ENCODE data around the gene CELSR1. TPM values are rescaled to one million over a fixed set of nuclear protein-coding genes. Genes with fewer than 3 reads are reported as not detected.

CELSR1 gene
- total RNA-seq, 1 experiment from 2014 or later: 22.6 TPM

DNA sequence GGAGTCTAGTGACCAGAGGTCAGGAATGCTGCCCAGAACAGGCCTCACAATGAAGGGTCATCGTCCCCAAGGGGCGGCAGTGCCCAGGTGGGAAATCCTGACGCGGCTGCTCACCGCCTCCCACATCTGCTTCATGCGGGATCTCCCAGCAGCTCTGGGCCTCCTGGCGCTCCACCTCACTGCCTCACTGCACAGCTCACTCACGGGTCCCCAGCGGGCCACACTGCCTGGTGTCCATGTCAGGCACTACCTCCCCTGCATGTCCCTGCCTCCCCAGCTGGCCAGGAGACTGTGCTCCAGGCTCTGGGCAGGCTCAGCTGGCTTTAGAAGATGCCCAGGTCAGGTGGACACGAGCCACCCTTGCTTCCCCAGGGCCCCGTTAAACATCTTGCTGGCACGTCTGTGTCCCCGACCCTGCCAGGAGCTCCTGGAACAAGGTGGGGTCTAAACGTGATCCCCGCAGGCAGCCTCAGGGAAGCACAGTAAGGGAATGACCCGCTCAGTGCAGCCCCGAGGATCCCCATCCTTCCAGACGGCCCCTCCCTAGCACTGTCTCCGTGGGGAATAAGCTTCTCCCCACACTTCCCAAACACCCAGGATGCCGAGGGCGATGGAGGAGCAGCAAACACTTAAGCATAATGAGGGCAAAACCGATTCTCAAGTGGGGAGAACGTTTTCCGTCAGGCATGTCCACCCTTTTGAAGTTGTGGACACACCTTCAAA, 108.7 kb downstream of the CELSR1 start:
- TF ChIP-seq, protein P1, sequence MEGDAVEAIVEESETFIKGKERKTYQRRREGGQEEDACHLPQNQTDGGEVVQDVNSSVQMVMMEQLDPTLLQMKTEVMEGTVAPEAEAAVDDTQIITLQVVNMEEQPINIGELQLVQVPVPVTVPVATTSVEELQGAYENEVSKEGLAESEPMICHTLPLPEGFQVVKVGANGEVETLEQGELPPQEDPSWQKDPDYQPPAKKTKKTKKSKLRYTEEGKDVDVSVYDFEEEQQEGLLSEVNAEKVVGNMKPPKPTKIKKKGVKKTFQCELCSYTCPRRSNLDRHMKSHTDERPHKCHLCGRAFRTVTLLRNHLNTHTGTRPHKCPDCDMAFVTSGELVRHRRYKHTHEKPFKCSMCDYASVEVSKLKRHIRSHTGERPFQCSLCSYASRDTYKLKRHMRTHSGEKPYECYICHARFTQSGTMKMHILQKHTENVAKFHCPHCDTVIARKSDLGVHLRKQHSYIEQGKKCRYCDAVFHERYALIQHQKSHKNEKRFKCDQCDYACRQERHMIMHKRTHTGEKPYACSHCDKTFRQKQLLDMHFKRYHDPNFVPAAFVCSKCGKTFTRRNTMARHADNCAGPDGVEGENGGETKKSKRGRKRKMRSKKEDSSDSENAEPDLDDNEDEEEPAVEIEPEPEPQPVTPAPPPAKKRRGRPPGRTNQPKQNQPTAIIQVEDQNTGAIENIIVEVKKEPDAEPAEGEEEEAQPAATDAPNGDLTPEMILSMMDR (conservative IDR thresholded peaks at IDR 0.05): no peak
- H2BK20ac ChIP-seq (ENCODE audit: low read depth, low read length, poor library complexity, severe bottlenecking): no peak overlapping the region
- H3K79me1 ChIP-seq (ENCODE audit: insufficient read depth, low read depth, low read length, poor library complexity, severe bottlenecking): no peaks in the 10 kb centered on the region
- H2BK5ac ChIP-seq (ENCODE audit: insufficient read length, low read length): no peak overlapping the region
- no peak overlapping the region for H4K91ac ChIP-seq (ENCODE audit: insufficient read length, low read depth, low read length)
- Mint-ChIP-seq H3K4me1 (peaks cover 2 to 7% of the 10 kb centered on the region in 2 experiments; a peak in 1 of 4 replicates), H3K27me3 (ENCODE audit: low read depth) (no peaks in the 10 kb centered on the region; the same call in 1 of the 2 replicates), H3K36me3 (ENCODE audit: insufficient read depth in 1 of 3, low read depth in 3 of 3) (peaks cover 2 to 21% (median 9%) of the 10 kb centered on the region in 3 experiments; a peak in 6 of 7 replicates), H3K9me3 (peaks cover 3 to 14% of the 10 kb centered on the region in 2 experiments; a peak in 3 of 5 replicates), H3K27ac (no peak overlapping the region), H3K4me3 (no peak overlapping the region)
- no peak overlapping the region for H4K8ac ChIP-seq (replicated peaks; ENCODE audit: insufficient read length, low read depth, low read length)
- H2AK5ac ChIP-seq (ENCODE audit: insufficient read length, low read length): no peak overlapping the region
- no peak overlapping the region for H3K9ac ChIP-seq (ENCODE audit: extremely low read depth, insufficient read length, low read length)
- no peaks in the 10 kb centered on the region for H3K23me2 ChIP-seq (ENCODE audit: insufficient read length, low read depth, low read length, poor library complexity, severe bottlenecking)
- no peaks in the 10 kb centered on the region for H3K27me3 ChIP-seq (ENCODE audit: insufficient read depth, low read length)
- H3K14ac ChIP-seq (ENCODE audit: insufficient read depth, low read length): no peak overlapping the region; the same call in 1 of the 2 replicates
- H2AFZ ChIP-seq (ENCODE audit: low read length): no peak overlapping the region
- no peaks in the 10 kb centered on the region for H3K79me2 ChIP-seq (ENCODE audit: insufficient read depth, low read length)
- no peaks in the 10 kb centered on the region for H4K20me1 ChIP-seq (ENCODE audit: control insufficient read depth, insufficient read depth, insufficient read length)
- H2BK12ac ChIP-seq (ENCODE audit: insufficient read length, low read depth, low read length): no peak overlapping the region
- no peak overlapping the region for H2BK15ac ChIP-seq (ENCODE audit: low read depth, low read length)
- no CpG with 5 or more reads among the region's 24 CpGs for WGBS (ENCODE audit: extremely low coverage, insufficient read length, low lambda C conversion rate)
- H3K9me3 ChIP-seq (ENCODE audit: control insufficient read depth, low read depth, low read length): no peaks in the 10 kb centered on the region
- H3K4me1 ChIP-seq (ENCODE audit: insufficient read depth, low read length): no peaks in the 10 kb centered on the region
- no peak overlapping the region for H2BK120ac ChIP-seq (ENCODE audit: low read depth, low read length, poor library complexity, severe bottlenecking)
- no peak overlapping the region for H3K27ac ChIP-seq (ENCODE audit: insufficient read length, low read depth, low read length)
- no peak overlapping the region for H4K5ac ChIP-seq (ENCODE audit: insufficient read length, low read depth, low read length)
- H3K4me2 ChIP-seq (ENCODE audit: insufficient read depth, insufficient read length, low read length): no peak overlapping the region
- H3K56ac ChIP-seq (ENCODE audit: insufficient read length, low read depth, low read length): no peak overlapping the region
- H3K4ac ChIP-seq (ENCODE audit: low read depth, low read length): no peak overlapping the region
- no peak overlapping the region for H3K18ac ChIP-seq (ENCODE audit: insufficient read length, low read depth, low read length)
- H3K23ac ChIP-seq (ENCODE audit: insufficient read length, low read depth, low read length): no peak overlapping the region
- no peak for DNase-seq
- H3T11ph ChIP-seq (ENCODE audit: low read length): no peak overlapping the region

Data from H9 (cell line).